Astrocyte (in vitro differentiated cells and primary cell): ENCODE results near the gene ATG16L1.

ENCODE experiments used
- CTCF ChIP-seq: IDR thresholded peaks from 2 replicates; pipeline ENCODE4 v1.5.1; 2011; ENCODE audit warnings: low read depth, mild to moderate bottlenecking, inconsistent platforms, low read length, moderate library complexity; ENCODE audit not compliant: insufficient read depth
- EZH2 ChIP-seq: IDR thresholded peaks from 2 replicates; pipeline ENCODE4 v1.6.1; 2012; ENCODE audit warnings: mild to moderate bottlenecking, low read length, inconsistent platforms; ENCODE audit not compliant: insufficient read depth

- no peak for TF ChIP-seq CTCF
- TF ChIP-seq EZH2: no peak
Measured at GRCh38 chr2:233255151-233255550, 3.7 kb downstream of the ATG16L1 start.
